H1 (cell line): ENCODE data around the gene TIE1. TPM values are rescaled to one million over a fixed set of nuclear protein-coding genes. Genes with fewer than 3 reads are reported as not detected.
A peak's percentile ranks its signal among the peaks of the same experiment; 100 is the strongest.

Source experiments
- CTCF ChIA-PET: fragments of 300-600 bp; sonication (Branson Sonifier 250); formaldehyde crosslinking; loops from one replicate; lab custom pipeline; 2021; ENCODE audit not compliant: partially characterized antibody; lab: Charles Lee
- POLR2A ChIA-PET: fragments of 300-600 bp; sonication (Branson Sonifier 250); formaldehyde crosslinking; loops from one replicate; lab custom pipeline; 2021; ENCODE audit warnings: inconsistent platforms; ENCODE audit not compliant: partially characterized antibody; lab: Charles Lee
- DNase-seq, 2 experiments: peaks; one replicate each; pipeline versions ENCODE4 v3.0.0 to v3.0.0-alpha.2; 2010 to 2022; ENCODE audit warnings: low spot score in 2 of 2, low read depth in 1 of 2, mixed read lengths in 1 of 2
- FAIRE-seq: peaks from 2 replicates; lab custom pipeline; 2011; peaks lifted over from hg19 to GRCh38; lab: Jason Lieb, UNC
- H2AFZ ChIP-seq: 2 replicates; pipeline ENCODE4 v1.8.1; 2012; ENCODE audit warnings: low read length, inconsistent platforms
- H2AK5ac ChIP-seq: 2 replicates; pipeline ENCODE4 v1.6.1; 2013; ENCODE audit warnings: low read depth, low read length
- H2BK120ac ChIP-seq: replicated peaks from 2 replicates; pipeline ENCODE3; 2013; ENCODE audit warnings: low read depth, low read length, inconsistent platforms
- H2BK12ac ChIP-seq: 2 replicates; pipeline ENCODE4 v1.6.1; 2013; ENCODE audit warnings: low read depth, low read length
- H2BK15ac ChIP-seq: 2 replicates; pipeline ENCODE4 v1.6.1; 2013; ENCODE audit warnings: low read length
- H2BK20ac ChIP-seq: 2 replicates; pipeline ENCODE4 v1.6.1; 2013; ENCODE audit warnings: low read length
- H2BK5ac ChIP-seq: 2 replicates; pipeline ENCODE4 v1.6.1; 2013; ENCODE audit warnings: low read depth, low read length
- H3K14ac ChIP-seq: 2 replicates; pipeline ENCODE4 v1.6.1; 2013; ENCODE audit warnings: inconsistent platforms; ENCODE audit not compliant: insufficient read length
- H3K18ac ChIP-seq: 2 replicates; pipeline ENCODE4 v1.6.1; 2013; ENCODE audit warnings: low read length; ENCODE audit errors: extremely low read depth
- H3K23ac ChIP-seq: 2 replicates; pipeline ENCODE4 v1.6.1; 2013; ENCODE audit warnings: inconsistent platforms; ENCODE audit not compliant: insufficient read length
- H3K23me2 ChIP-seq: 2 replicates; pipeline ENCODE4 v1.6.1; 2013; ENCODE audit warnings: low read depth, low read length
- H3K27ac ChIP-seq: 2 replicates; pipeline ENCODE4 v1.6.1; 2011; ENCODE audit warnings: low read depth, low read length, inconsistent platforms
- H3K27me3 ChIP-seq, 4 experiments: replicated peaks in 1 of 4; 1 replicate in 1 of 4; 2 replicates in 3 of 4; pipeline versions ENCODE4 v1.6.1 to v1.8.1; 2011 to 2013; ENCODE audit warnings: low read length in 3 of 4, mild to moderate bottlenecking in 3 of 4, inconsistent platforms in 2 of 4, mixed read lengths in 2 of 4, moderate library complexity in 1 of 4; ENCODE audit not compliant: control insufficient read depth in 3 of 4, insufficient read depth in 3 of 4; ENCODE audit errors: extremely low read depth in 1 of 4
- H3K36me3 ChIP-seq, 4 experiments: 2 replicates each; pipeline versions ENCODE4 v1.6.1 to v1.8.1; 2011 to 2013; ENCODE audit warnings: mild to moderate bottlenecking in 4 of 4, low read length in 3 of 4, moderate library complexity in 2 of 4, control low read depth in 1 of 4, inconsistent platforms in 1 of 4; ENCODE audit not compliant: insufficient read depth in 4 of 4, control insufficient read depth in 2 of 4
- H3K4ac ChIP-seq: replicated peaks from 2 replicates; pipeline ENCODE3; 2013; ENCODE audit warnings: low read length, low read depth, mixed read lengths, inconsistent platforms; ENCODE audit not compliant: insufficient read length
- H3K4me1 ChIP-seq, 4 experiments: replicated peaks in 1 of 4; 1 replicate in 1 of 4; 2 replicates in 3 of 4; pipeline versions ENCODE4 v1.6.1 to v1.8.1; 2011 to 2013; ENCODE audit warnings: low read length in 3 of 4, inconsistent platforms in 2 of 4, mixed read lengths in 1 of 4; ENCODE audit not compliant: insufficient read depth in 4 of 4, control insufficient read depth in 3 of 4
- H3K4me2 ChIP-seq, 2 experiments: 2 replicates each; pipeline versions ENCODE4 v1.6.1 to v1.8.1; 2011 to 2013; ENCODE audit warnings: low read depth in 2 of 2, low read length in 2 of 2, control low read depth in 1 of 2, inconsistent platforms in 1 of 2, mild to moderate bottlenecking in 1 of 2; ENCODE audit not compliant: insufficient read depth in 1 of 2
- H3K4me3 ChIP-seq, 4 experiments: fragments of 200-600, 300-600 bp in 1 of 4; sonication (generic), shearing (Covaris generic), sonication (Bioruptor Twin) in 1 of 4; 2 replicates each; pipeline versions ENCODE4 v1.5.1 to v1.8.1; 2011 to 2016; ENCODE audit warnings: low read length in 4 of 4, low read depth in 3 of 4, control low read depth in 2 of 4, inconsistent platforms in 2 of 4, mild to moderate bottlenecking in 2 of 4, mixed read lengths in 1 of 4, moderate library complexity in 1 of 4; ENCODE audit not compliant: insufficient read depth in 2 of 4; ENCODE audit errors: extremely low read depth in 1 of 4
- H3K56ac ChIP-seq: replicated peaks from 2 replicates; pipeline ENCODE3; 2013; ENCODE audit warnings: low read depth, mild to moderate bottlenecking, mixed read lengths, low read length, inconsistent platforms; ENCODE audit not compliant: insufficient read length
- H3K79me1 ChIP-seq: 2 replicates; pipeline ENCODE4 v1.6.1; 2013; ENCODE audit warnings: low read depth, low read length, control low read depth
- H3K79me2 ChIP-seq, 2 experiments: 2 replicates each; pipeline versions ENCODE4 v1.6.1 to v1.8.1; 2012 to 2013; ENCODE audit warnings: low read length in 2 of 2, mild to moderate bottlenecking in 2 of 2, inconsistent platforms in 1 of 2; ENCODE audit not compliant: insufficient read depth in 2 of 2, control insufficient read depth in 1 of 2
- H3K9ac ChIP-seq, 4 experiments: replicated peaks in 1 of 4; 1 replicate in 1 of 4; 2 replicates in 3 of 4; pipeline versions ENCODE4 v1.6.1 to v1.8.1; 2011 to 2013; ENCODE audit warnings: low read depth in 3 of 4, low read length in 3 of 4, control low read depth in 2 of 4, mild to moderate bottlenecking in 2 of 4, moderate library complexity in 2 of 4, inconsistent platforms in 1 of 4; ENCODE audit errors: extremely low read depth in 1 of 4
- H3K9me3 ChIP-seq, 2 experiments: 2 replicates each; pipeline versions ENCODE4 v1.6.1 to v1.8.1; 2012 to 2013; ENCODE audit warnings: mild to moderate bottlenecking in 2 of 2, moderate library complexity in 2 of 2, control low read depth in 1 of 2, inconsistent platforms in 1 of 2, low read depth in 1 of 2, low read length in 1 of 2, mixed read lengths in 1 of 2; ENCODE audit not compliant: insufficient read depth in 2 of 2
- H4K20me1 ChIP-seq, 2 experiments: replicated peaks in 1 of 2; 2 replicates each; pipeline versions ENCODE3 to v1.8.1; 2011 to 2013; ENCODE audit warnings: inconsistent platforms in 2 of 2, low read length in 2 of 2, mild to moderate bottlenecking in 1 of 2; ENCODE audit not compliant: insufficient read depth in 2 of 2, control insufficient read depth in 1 of 2
- H4K5ac ChIP-seq: 2 replicates; pipeline ENCODE4 v1.6.1; 2013; ENCODE audit warnings: low read length, low read depth, mixed read lengths, inconsistent platforms; ENCODE audit not compliant: insufficient read length
- H4K8ac ChIP-seq: 2 replicates; pipeline ENCODE4 v1.8.0; 2013; ENCODE audit warnings: mild to moderate bottlenecking, moderate library complexity, low read length, inconsistent platforms; ENCODE audit not compliant: insufficient read depth; ENCODE audit errors: extremely low read depth
- H4K91ac ChIP-seq: replicated peaks from 2 replicates; pipeline ENCODE3; 2013; ENCODE audit warnings: low read length, mixed read lengths, inconsistent platforms; ENCODE audit not compliant: insufficient read length
- CBX5 ChIP-seq: fragments of 300-800, 300-1000 bp; sonication (generic); IDR thresholded peaks from 2 replicates; pipeline ENCODE4 v1.7.1; 2016; ENCODE audit warnings: antibody characterized with exemption, low read length, low read depth
- KDM5A ChIP-seq: fragments of 200-600 bp; IDR thresholded peaks from 2 replicates; pipeline ENCODE4 v1.7.1; 2012; ENCODE audit warnings: mild to moderate bottlenecking, low read length, inconsistent platforms, mixed read lengths
- POLR2AphosphoS5 ChIP-seq: IDR thresholded peaks from 2 replicates; pipeline ENCODE4 v1.6.1; 2011; ENCODE audit warnings: low read depth, low read length
- TAF7 ChIP-seq: optimal IDR thresholded peaks from 2 replicates; pipeline ENCODE3; 2011; ENCODE audit warnings: low read depth, mild to moderate bottlenecking, inconsistent platforms, low read length, moderate library complexity, borderline replicate concordance
- WGBS, 2 experiments: shearing (Covaris generic) in 1 of 2; methylation state at CpG; one replicate each; pipeline versions ENCODE4 v1.1.6 to v1.1.7; 2013 to 2015; ENCODE audit warnings: low lambda C conversion rate in 2 of 2, mixed read lengths in 2 of 2, inconsistent platforms in 1 of 2, low coverage in 1 of 2, missing lambda C conversion rate in 1 of 2; ENCODE audit not compliant: insufficient replicate concordance in 2 of 2, insufficient coverage in 1 of 2, insufficient read length in 1 of 2; ENCODE audit errors: extremely low coverage in 1 of 2, missing lambda C conversion rate in 1 of 2; 5-methylcytosine and 5-hydroxymethylcytosine counted together
- polyA plus RNA-seq, 7 experiments: library from polyadenylated mRNA; depleted of rRNA in 3 of 7; stranded (reverse) in 5 of 7; unstranded in 2 of 7; fragments of >200 nt in 5 of 7; fragments of 200-250 nt in 2 of 7; gene quantifications; 1 replicate in 5 of 7; 2 replicates in 1 of 7; 4 replicates in 1 of 7; pipeline versions ENCODE4 v1.2.1 to v1.2.3, GENCODE V29; 2011 to 2013; ENCODE audit warnings: missing spikeins in 2 of 7, mixed read lengths in 2 of 7
- total RNA-seq: library from RNA; stranded (reverse); fragmentation: NEBNext Ultra II Directional; extraction: Animal tissue kit (Norgen Biotek cat#: 25700); gene quantifications from 2 replicates; pipeline ENCODE4 v1.2.1, GENCODE V29; 2021

Gene TIE1
- total and polyA plus RNA-seq, 2 of the 8 experiments (the other 6 are each of a cell fraction or from before 2014, with no cell fraction given) = 0.74 to 2.2 TPM

GRCh38 chr1:43282220-43283195 is 18.3 kb upstream of the TIE1 start:
- no peak overlapping the region for H3K4me2 ChIP-seq
- no peak overlapping the region for H2BK12ac ChIP-seq
- WGBS, 2 experiments = 93% methylated on average over 14 of the region's 15 CpGs; no CpG with 5 or more reads in 1 of the 2 experiments

More at GRCh38 chr1:43282220-43283195, 18.3 kb upstream of the TIE1 start:
- Histone ChIP-seq H2BK120ac (no peak overlapping the region), H3K9me3 (no peaks in the 10 kb centered on the region), H3K18ac (no peak overlapping the region; the same call in 1 of the 2 replicates), H3K4me1 (peaks cover 0 to 15% (median 12%) of the 10 kb centered on the region in 4 experiments; a peak in 6 of 7 replicates), H3K23ac (no peak overlapping the region), H2BK15ac (no peak overlapping the region), H3K56ac (no peak overlapping the region), H3K4me3 (no peak overlapping the region), H4K91ac (no peak overlapping the region), H3K9ac (no peak overlapping the region), H4K20me1 (no peaks in the 10 kb centered on the region), H3K14ac (no peak overlapping the region), H3K36me3 (no peaks in the 10 kb centered on the region), H2BK5ac (no peak overlapping the region), H3K27ac (no peak overlapping the region), H2AK5ac (no peak overlapping the region), H2AFZ (no peak overlapping the region), H4K8ac (peak overlapping the region; percentile 29), H3K79me2 (no peaks in the 10 kb centered on the region), H3K23me2 (peaks cover 3% of the 10 kb centered on the region; the same call in 1 of the 2 replicates), H4K5ac (no peak overlapping the region), H3K4ac (no peak overlapping the region), H2BK20ac (no peak overlapping the region), H3K79me1 (no peaks in the 10 kb centered on the region; the same call in none of the 2 replicates), H3K27me3 (no peaks in the 10 kb centered on the region; a peak in 1 of 7 replicates)
- FAIRE-seq = no peak
- TF ChIP-seq TAF7 (no peak), CBX5 (no peak), KDM5A (no peak), POLR2AphosphoS5 (no peak)
- ChIA-PET POLR2A (interaction anchor here (1.0 to 4.4 kb wide), 3 partner anchors 11 to 107 kb away, joined by 3 to 31 read pairs (median 3); partner anchors contain the start of genes CDC20, MED8, SZT2 and TMEM125), CTCF (interaction anchor here (1.3 kb wide), 2 partner anchors 8 to 132 kb away, joined by 3 to 4 read pairs; no protein-coding TSS in a partner anchor)
- DNase-seq = no peak
